NOMO-1 treated with dmso at 0.1 percent for 144 hours (cell line): ENCODE data around the gene LKAAEAR1.
"Not testable (repeated sequence)": the region's sequence is repeated elsewhere in the genome, so short reads cannot be mapped to it uniquely, and the experiment has no call there.

ENCODE experiments used
- DNase-seq: peaks from one replicate; lab custom pipeline; 2025; ENCODE audit not compliant: unreplicated experiment; lab: John Stamatoyannopoulos, UW

Gene LKAAEAR1

GRCh38 chr20:64083804-64084684 is at the start of gene LKAAEAR1:
Gene LKAAEAR1 (minus strand): TSS chr20:64084398. CDS start chr20:64084219, 179 bp downstream.
- no peak for DNase-seq

- DNase-seq, result no peak
These were observed 47.2 kb upstream of the LKAAEAR1 start for GRCh38 chr20:64131406-64131805.

GRCh38 chr20:64130876-64131275 is 46.7 kb upstream of the LKAAEAR1 start:
- DNase-seq, result no peak

- DNase-seq, result no peak
These were observed 46.1 kb upstream of the LKAAEAR1 start for GRCh38 chr20:64130271-64130670.

- DNase-seq, result no peak
These were observed 45.1 kb upstream of the LKAAEAR1 start for GRCh38 chr20:64129146-64129782.

GRCh38 chr20:64123517-64123916 is 39.3 kb upstream of the LKAAEAR1 start:
- not testable (repeated sequence) for DNase-seq

- not testable (repeated sequence) for DNase-seq
These were observed 38.7 kb upstream of the LKAAEAR1 start for GRCh38 chr20:64122927-64123326.

- no peak for DNase-seq
These were observed 37.4 kb upstream of the LKAAEAR1 start for GRCh38 chr20:64121586-64121985.

GRCh38 chr20:64119681-64120341 is 35.6 kb upstream of the LKAAEAR1 start:
- no peak for DNase-seq

GRCh38 chr20:64119301-64119680 is 35.1 kb upstream of the LKAAEAR1 start:
- DNase-seq, result no peak

GRCh38 chr20:64117432-64117777 is 33.2 kb upstream of the LKAAEAR1 start:
- not testable (repeated sequence) for DNase-seq

- DNase-seq, result no peak
These were observed 32.6 kb upstream of the LKAAEAR1 start for GRCh38 chr20:64116541-64117431.

GRCh38 chr20:64116016-64116415 is 31.8 kb upstream of the LKAAEAR1 start:
- no peak for DNase-seq

GRCh38 chr20:64115171-64115911 is 31.1 kb upstream of the LKAAEAR1 start:
- no peak for DNase-seq

- no peak for DNase-seq
These were observed 30.3 kb upstream of the LKAAEAR1 start for GRCh38 chr20:64114356-64114971.

GRCh38 chr20:64113796-64114355 is 29.7 kb upstream of the LKAAEAR1 start:
- no peak for DNase-seq

GRCh38 chr20:64113444-64113775 is 29.2 kb upstream of the LKAAEAR1 start:
- DNase-seq, result no peak

GRCh38 chr20:64112691-64113443 is 28.7 kb upstream of the LKAAEAR1 start:
- DNase-seq, result no peak
